OCI-LY3 (cell line): ENCODE data around the gene XPO1.

Source experiments
- CTCF ChIP-seq: fragments of 200-600, 300-600 bp; sonication (generic); IDR thresholded peaks from 2 replicates; pipeline ENCODE4 v1.5.1; 2014; ENCODE audit warnings: antibody characterized with exemption, low read length, low read depth
- EZH2phosphoT487 ChIP-seq: fragments of 200-600 bp; shearing (Covaris generic); IDR thresholded peaks from 2 replicates; pipeline ENCODE4 v1.6.1; 2018; ENCODE audit warnings: antibody characterized with exemption, mixed run types, low read depth

- TF ChIP-seq CTCF (no peak), EZH2phosphoT487 (no peak)
These were observed 16.4 kb upstream of the XPO1 start for GRCh38 chr2:61554604-61555003.
